ENCODE results near the gene WDR48. TPM values are rescaled to one million over a fixed set of nuclear protein-coding genes. Genes with fewer than 3 reads are reported as not detected.

The WDR48 gene
- total and polyA plus RNA-seq, 9 of the 15 experiments (the other 6 are each of a cell fraction or from before 2014, with no cell fraction given), result 26.6 to 70.6 (median 48.0) TPM

DNA sequence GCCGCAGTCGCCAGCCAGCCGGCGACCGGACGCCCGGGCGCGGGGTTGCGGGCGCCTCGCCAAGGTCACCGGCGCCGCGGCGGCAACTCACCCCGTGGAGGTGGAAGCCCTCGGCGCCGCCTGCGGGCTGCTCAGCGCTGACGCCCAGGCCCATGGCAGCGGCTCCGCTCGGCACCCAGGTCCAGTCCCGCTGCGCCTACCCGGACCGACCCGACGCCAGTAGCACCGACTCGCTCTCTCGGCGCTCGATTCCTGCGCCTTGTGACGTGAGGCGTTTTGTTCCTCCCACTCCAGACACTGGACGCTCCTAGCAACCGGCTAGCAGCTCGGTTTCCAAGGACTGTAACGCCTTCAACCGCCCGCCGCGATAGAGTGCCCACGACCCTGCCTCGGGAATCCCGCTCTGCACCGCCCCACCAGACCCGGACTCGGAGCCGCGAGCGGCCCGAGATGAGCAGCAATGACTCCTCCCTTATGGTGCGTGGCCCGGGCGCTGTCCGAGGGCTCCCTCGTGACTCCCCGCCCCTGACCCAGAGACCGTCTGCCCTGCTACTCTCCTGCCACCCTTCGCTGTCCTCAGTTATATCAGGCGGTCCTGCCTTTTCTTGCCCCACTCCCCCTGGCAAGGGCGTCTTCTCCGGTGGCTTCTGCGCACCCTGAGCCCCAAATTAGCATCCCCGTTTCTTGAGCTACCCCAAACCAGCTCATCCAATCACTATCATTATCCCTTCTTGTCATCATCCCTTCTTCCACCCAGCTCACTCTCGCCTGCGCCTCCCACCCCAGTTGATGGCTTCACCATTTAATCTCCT is 55.8 kb downstream of the WDR48 start, which contains the start of the genes GORASP1 and TTC21A (continued):
- 0 out of 2 replicates have a peak, but pooled peaks have one; percentile 29 for TF ChIP-seq DIDO1 (tag; IDR thresholded peaks at IDR 0.05; ENCODE audit: low read depth)
- 0 out of 2 replicates have a peak, but pooled peaks have one; percentile 29 for TF ChIP-seq ZNF583 (CRISPR knock-in tag; IDR thresholded peaks at IDR 0.05)
- TF ChIP-seq POLR2AphosphoS5 (IDR thresholded peaks at IDR 0.05; ENCODE audit: control insufficient read depth, insufficient read depth, low read depth, low read length), result peak; percentile 65; the same call in 1 of the 2 replicates
- peak; percentile 93 for TF ChIP-seq CREB1 (IDR thresholded peaks at IDR 0.05)
- TF ChIP-seq CREB1 (CRISPR knock-in tag; IDR thresholded peaks at IDR 0.05), result peak; percentile 95
- TF ChIP-seq, protein P1, sequence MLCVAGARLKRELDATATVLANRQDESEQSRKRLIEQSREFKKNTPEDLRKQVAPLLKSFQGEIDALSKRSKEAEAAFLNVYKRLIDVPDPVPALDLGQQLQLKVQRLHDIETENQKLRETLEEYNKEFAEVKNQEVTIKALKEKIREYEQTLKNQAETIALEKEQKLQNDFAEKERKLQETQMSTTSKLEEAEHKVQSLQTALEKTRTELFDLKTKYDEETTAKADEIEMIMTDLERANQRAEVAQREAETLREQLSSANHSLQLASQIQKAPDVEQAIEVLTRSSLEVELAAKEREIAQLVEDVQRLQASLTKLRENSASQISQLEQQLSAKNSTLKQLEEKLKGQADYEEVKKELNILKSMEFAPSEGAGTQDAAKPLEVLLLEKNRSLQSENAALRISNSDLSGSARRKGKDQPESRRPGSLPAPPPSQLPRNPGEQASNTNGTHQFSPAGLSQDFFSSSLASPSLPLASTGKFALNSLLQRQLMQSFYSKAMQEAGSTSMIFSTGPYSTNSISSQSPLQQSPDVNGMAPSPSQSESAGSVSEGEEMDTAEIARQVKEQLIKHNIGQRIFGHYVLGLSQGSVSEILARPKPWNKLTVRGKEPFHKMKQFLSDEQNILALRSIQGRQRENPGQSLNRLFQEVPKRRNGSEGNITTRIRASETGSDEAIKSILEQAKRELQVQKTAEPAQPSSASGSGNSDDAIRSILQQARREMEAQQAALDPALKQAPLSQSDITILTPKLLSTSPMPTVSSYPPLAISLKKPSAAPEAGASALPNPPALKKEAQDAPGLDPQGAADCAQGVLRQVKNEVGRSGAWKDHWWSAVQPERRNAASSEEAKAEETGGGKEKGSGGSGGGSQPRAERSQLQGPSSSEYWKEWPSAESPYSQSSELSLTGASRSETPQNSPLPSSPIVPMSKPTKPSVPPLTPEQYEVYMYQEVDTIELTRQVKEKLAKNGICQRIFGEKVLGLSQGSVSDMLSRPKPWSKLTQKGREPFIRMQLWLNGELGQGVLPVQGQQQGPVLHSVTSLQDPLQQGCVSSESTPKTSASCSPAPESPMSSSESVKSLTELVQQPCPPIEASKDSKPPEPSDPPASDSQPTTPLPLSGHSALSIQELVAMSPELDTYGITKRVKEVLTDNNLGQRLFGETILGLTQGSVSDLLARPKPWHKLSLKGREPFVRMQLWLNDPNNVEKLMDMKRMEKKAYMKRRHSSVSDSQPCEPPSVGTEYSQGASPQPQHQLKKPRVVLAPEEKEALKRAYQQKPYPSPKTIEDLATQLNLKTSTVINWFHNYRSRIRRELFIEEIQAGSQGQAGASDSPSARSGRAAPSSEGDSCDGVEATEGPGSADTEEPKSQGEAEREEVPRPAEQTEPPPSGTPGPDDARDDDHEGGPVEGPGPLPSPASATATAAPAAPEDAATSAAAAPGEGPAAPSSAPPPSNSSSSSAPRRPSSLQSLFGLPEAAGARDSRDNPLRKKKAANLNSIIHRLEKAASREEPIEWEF (CRISPR knock-in tag; IDR thresholded peaks at IDR 0.05), result no peak
- TF ChIP-seq, protein P2, sequence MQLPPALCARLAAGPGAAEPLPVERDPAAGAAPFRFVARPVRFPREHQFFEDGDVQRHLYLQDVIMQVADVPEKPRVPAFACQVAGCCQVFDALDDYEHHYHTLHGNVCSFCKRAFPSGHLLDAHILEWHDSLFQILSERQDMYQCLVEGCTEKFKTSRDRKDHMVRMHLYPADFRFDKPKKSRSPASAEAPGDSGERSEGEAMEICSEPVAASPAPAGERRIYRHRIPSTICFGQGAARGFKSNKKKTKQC (CRISPR knock-in tag; IDR thresholded peaks at IDR 0.05), result peak; percentile 46; the same call in 1 of the 2 replicates
- TF ChIP-seq, protein P3, sequence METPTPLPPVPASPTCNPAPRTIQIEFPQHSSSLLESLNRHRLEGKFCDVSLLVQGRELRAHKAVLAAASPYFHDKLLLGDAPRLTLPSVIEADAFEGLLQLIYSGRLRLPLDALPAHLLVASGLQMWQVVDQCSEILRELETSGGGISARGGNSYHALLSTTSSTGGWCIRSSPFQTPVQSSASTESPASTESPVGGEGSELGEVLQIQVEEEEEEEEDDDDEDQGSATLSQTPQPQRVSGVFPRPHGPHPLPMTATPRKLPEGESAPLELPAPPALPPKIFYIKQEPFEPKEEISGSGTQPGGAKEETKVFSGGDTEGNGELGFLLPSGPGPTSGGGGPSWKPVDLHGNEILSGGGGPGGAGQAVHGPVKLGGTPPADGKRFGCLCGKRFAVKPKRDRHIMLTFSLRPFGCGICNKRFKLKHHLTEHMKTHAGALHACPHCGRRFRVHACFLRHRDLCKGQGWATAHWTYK (CRISPR knock-in tag; IDR thresholded peaks at IDR 0.05), result peak; percentile 71; the same call in 1 of the 2 replicates
- TF ChIP-seq KDM5B (IDR thresholded peaks at IDR 0.05; ENCODE audit: insufficient replicate concordance, low read depth, low read length), result peak; percentile 59
- peak; percentile 96 for TF ChIP-seq LCOR (CRISPR knock-in tag; IDR thresholded peaks at IDR 0.05)
- peak; percentile 82 for TF ChIP-seq RBFOX2 (IDR thresholded peaks at IDR 0.05; ENCODE audit: low read depth, low read length)
- TF ChIP-seq ZNF239 (CRISPR knock-in tag; IDR thresholded peaks at IDR 0.05), result no peak
- TF ChIP-seq ZNF695 (CRISPR knock-in tag; IDR thresholded peaks at IDR 0.05), result 0 out of 2 replicates have a peak, but pooled peaks have one; percentile 52
- TF ChIP-seq BMI1 (IDR thresholded peaks at IDR 0.05; ENCODE audit: low read length), result peak; percentile 58; the same call in 1 of the 2 replicates
- TF ChIP-seq ZNF57 (CRISPR knock-in tag; IDR thresholded peaks at IDR 0.05), result 0 out of 2 replicates have a peak, but pooled peaks have one; percentile 37
- no peak for TF ChIP-seq SMAD3 (CRISPR knock-in tag; conservative IDR thresholded peaks at IDR 0.05)
